OCI-LY7 (cell line): Measurements from ENCODE around the gene C2CD4C. TPM values are rescaled to one million over a fixed set of nuclear protein-coding genes. Genes with fewer than 3 reads are reported as not detected.

Source experiments
- BruUV-seq: library from RNA; stranded (reverse); fragments of 400-500 nt; replicated peaks from 2 replicates; lab custom pipeline; 2021; lab: Mats Ljungman, UMichigan
- CTCF ChIA-PET: fragments of 300-600 bp; sonication (Branson Sonifier 250); formaldehyde crosslinking; loops from one replicate; lab custom pipeline; 2022; ENCODE audit warnings: antibody characterized with exemption; ENCODE audit not compliant: unreplicated experiment; lab: Charles Lee
- POLR2A ChIA-PET: fragments of 300-600 bp; sonication (Branson Sonifier 250); formaldehyde crosslinking; loops from one replicate; lab custom pipeline; 2022; ENCODE audit warnings: antibody characterized with exemption; lab: Charles Lee
- DNase-seq: peaks from one replicate; pipeline ENCODE4 v3.0.0-alpha.2; 2015; ENCODE audit warnings: low spot score
- H2AFZ ChIP-seq: fragments of 200-600 bp; sonication (generic), shearing (Covaris generic); 2 replicates; pipeline ENCODE4 v1.6.1; 2014; ENCODE audit warnings: mild to moderate bottlenecking, antibody characterized with exemption, low read length, moderate library complexity
- H3K27ac ChIP-seq: fragments of 200-600 bp; sonication (generic); 2 replicates; pipeline ENCODE4 v1.5.1; 2014; ENCODE audit warnings: mixed run types, low read depth, mild to moderate bottlenecking, moderate library complexity, low read length, inconsistent platforms; ENCODE audit not compliant: poor library complexity, severe bottlenecking
- H3K36me3 ChIP-seq: fragments of 200-600 bp; sonication (generic); 2 replicates; pipeline ENCODE4 v1.6.1; 2014; ENCODE audit warnings: mild to moderate bottlenecking, antibody characterized with exemption, low read length, moderate library complexity, mixed read lengths; ENCODE audit not compliant: insufficient read depth
- H3K4me1 ChIP-seq: fragments of 200-600 bp; sonication (generic); 2 replicates; pipeline ENCODE4 v1.5.1; 2014; ENCODE audit warnings: mild to moderate bottlenecking, low read length; ENCODE audit not compliant: insufficient read depth, poor library complexity, severe bottlenecking
- H3K4me2 ChIP-seq: fragments of 200-600 bp; sonication (generic); 2 replicates; pipeline ENCODE4 v1.6.1; 2014; ENCODE audit warnings: mild to moderate bottlenecking, low read length
- H3K4me3 ChIP-seq: fragments of 200-600 bp; sonication (generic); 2 replicates; pipeline ENCODE4 v1.5.1; 2014; ENCODE audit warnings: mild to moderate bottlenecking, low read depth, low read length; ENCODE audit not compliant: poor library complexity, severe bottlenecking
- H3K79me2 ChIP-seq: fragments of 200-600 bp; sonication (generic); 2 replicates; pipeline ENCODE4 v1.6.1; 2016; ENCODE audit warnings: low read depth, mild to moderate bottlenecking, low read length, moderate library complexity, mixed read lengths; ENCODE audit not compliant: insufficient read depth
- H3K9me2 ChIP-seq: fragments of 200-600 bp; sonication (generic); 2 replicates; pipeline ENCODE4 v1.6.1; 2016; ENCODE audit warnings: mild to moderate bottlenecking, low read length, mixed read lengths; ENCODE audit not compliant: insufficient read depth
- H3K9me3 ChIP-seq: fragments of 200-600 bp; sonication (generic); 2 replicates; pipeline ENCODE4 v1.6.1; 2014; ENCODE audit warnings: mild to moderate bottlenecking, mixed run types, low read length, mixed read lengths
- H4K20me1 ChIP-seq: fragments of 200-600 bp; sonication (generic); 2 replicates; pipeline ENCODE4 v1.6.1; 2014; ENCODE audit warnings: mild to moderate bottlenecking, antibody characterized with exemption, low read length, moderate library complexity, mixed read lengths; ENCODE audit not compliant: insufficient read depth
- EZH2phosphoT487 ChIP-seq: fragments of 200-600 bp; sonication (generic); IDR thresholded peaks from 2 replicates; pipeline ENCODE4 v1.6.1; 2018; ENCODE audit warnings: low read depth, borderline replicate concordance, mild to moderate bottlenecking, mixed run types, antibody characterized with exemption, low read length, moderate library complexity, mixed read lengths
- intact Hi-C: fragments of 100-400 bp; cut with micrococcal nuclease; formaldehyde crosslinking; loops from one replicate; pipeline ENCODE4 v1.10.0; 2022; ENCODE audit not compliant: unreplicated experiment
- total RNA-seq, 2 experiments: library from RNA; depleted of rRNA in 1 of 2; stranded (reverse); fragments of >200 nt in 1 of 2; shearing (Covaris generic) in 1 of 2; gene quantifications; 2 replicates each; pipeline ENCODE4 v1.2.3, GENCODE V29; 2014 to 2022
- TF ChIP-seq, protein P1 (sequence below): fragments of 200-600 bp; sonication (generic); conservative IDR thresholded peaks from 2 replicates; pipeline ENCODE4 v1.5.1; 2014; ENCODE audit warnings: mild to moderate bottlenecking, antibody characterized with exemption, low read length, moderate library complexity, mixed read lengths

C2CD4C gene
- total RNA-seq, 2 experiments from 2014 or later: 0.16 to 0.59 TPM

GRCh38 chr19:444677-445210 is 35.8 kb upstream of the C2CD4C start:
- no peak overlapping the region for H3K4me3 ChIP-seq
- BruUV-seq: no TSS peak
- H3K4me1 ChIP-seq: no peaks in the 10 kb centered on the region
- H3K79me2 ChIP-seq: no peaks in the 10 kb centered on the region
- no peak for TF ChIP-seq EZH2phosphoT487
- TF ChIP-seq, protein P1, sequence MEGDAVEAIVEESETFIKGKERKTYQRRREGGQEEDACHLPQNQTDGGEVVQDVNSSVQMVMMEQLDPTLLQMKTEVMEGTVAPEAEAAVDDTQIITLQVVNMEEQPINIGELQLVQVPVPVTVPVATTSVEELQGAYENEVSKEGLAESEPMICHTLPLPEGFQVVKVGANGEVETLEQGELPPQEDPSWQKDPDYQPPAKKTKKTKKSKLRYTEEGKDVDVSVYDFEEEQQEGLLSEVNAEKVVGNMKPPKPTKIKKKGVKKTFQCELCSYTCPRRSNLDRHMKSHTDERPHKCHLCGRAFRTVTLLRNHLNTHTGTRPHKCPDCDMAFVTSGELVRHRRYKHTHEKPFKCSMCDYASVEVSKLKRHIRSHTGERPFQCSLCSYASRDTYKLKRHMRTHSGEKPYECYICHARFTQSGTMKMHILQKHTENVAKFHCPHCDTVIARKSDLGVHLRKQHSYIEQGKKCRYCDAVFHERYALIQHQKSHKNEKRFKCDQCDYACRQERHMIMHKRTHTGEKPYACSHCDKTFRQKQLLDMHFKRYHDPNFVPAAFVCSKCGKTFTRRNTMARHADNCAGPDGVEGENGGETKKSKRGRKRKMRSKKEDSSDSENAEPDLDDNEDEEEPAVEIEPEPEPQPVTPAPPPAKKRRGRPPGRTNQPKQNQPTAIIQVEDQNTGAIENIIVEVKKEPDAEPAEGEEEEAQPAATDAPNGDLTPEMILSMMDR: no peak
- ChIA-PET POLR2A (no interaction called here), CTCF (no interaction called here)
- H3K9me3 ChIP-seq: no peaks in the 10 kb centered on the region
- H3K4me2 ChIP-seq: no peak overlapping the region
- no peaks in the 10 kb centered on the region for H4K20me1 ChIP-seq
- no peak overlapping the region for H3K27ac ChIP-seq
- H3K36me3 ChIP-seq: no peaks in the 10 kb centered on the region
- H3K9me2 ChIP-seq: no peaks in the 10 kb centered on the region
- no peak for DNase-seq
- intact Hi-C loops: no loop called here
- no peak overlapping the region for H2AFZ ChIP-seq

DNA sequence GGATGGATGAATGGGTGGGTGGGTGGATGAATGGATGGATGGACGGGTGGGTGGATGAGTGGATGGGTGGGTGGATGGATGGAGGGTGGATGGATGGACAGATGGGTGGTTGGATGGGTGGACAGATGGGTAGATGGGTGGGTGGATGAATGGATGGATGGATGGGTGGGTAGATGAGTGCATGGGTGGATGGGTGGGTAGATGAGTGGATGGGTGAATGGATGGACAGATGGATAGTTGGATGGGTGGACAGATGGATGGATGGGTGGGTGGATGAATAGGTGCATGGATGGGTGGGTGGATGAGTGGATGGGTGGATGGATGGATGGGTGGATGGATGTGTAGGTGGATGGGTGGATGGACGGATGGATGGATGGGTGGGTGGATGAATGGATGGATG is 34.1 kb upstream of the C2CD4C start:
- DNase-seq: no peak
- BruUV-seq: no TSS peak
- H2AFZ ChIP-seq: no peak overlapping the region
- no peaks in the 10 kb centered on the region for H3K79me2 ChIP-seq
- intact Hi-C loops: no loop called here
- no peaks in the 10 kb centered on the region for H3K36me3 ChIP-seq
- no peak for TF ChIP-seq EZH2phosphoT487
- TF ChIP-seq, protein P1: no peak
- H4K20me1 ChIP-seq: no peaks in the 10 kb centered on the region
- H3K9me2 ChIP-seq: no peaks in the 10 kb centered on the region
- ChIA-PET POLR2A (no interaction called here), CTCF (no interaction called here)
- H3K4me1 ChIP-seq: no peaks in the 10 kb centered on the region
- no peak overlapping the region for H3K4me2 ChIP-seq
- no peaks in the 10 kb centered on the region for H3K9me3 ChIP-seq
- no peak overlapping the region for H3K27ac ChIP-seq
- no peak overlapping the region for H3K4me3 ChIP-seq

DNA sequence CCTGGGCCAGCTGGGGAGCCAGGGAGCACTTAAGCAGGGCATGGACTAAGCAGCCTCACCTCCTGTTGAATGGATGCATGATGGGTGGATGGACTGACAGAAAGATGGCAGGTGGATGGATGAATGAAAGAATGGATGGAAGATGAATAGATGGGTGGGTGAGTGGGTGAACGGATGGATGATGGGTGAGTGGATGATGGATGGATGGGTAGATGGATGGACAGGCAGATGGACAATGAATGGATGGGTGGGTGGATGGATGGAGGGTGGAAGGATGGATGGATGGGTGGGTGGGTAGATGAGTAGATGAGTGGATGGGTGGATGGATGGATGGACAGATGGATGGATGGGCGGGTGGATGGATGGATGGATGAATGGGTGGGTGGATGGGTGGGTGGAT is 33.1 kb upstream of the C2CD4C start:
- no peak for DNase-seq
- Histone ChIP-seq H4K20me1 (no peaks in the 10 kb centered on the region), H3K27ac (no peak overlapping the region), H3K79me2 (no peaks in the 10 kb centered on the region), H3K9me2 (no peaks in the 10 kb centered on the region), H3K4me3 (no peak overlapping the region), H3K36me3 (no peaks in the 10 kb centered on the region), H3K4me1 (no peaks in the 10 kb centered on the region), H3K9me3 (no peaks in the 10 kb centered on the region), H2AFZ (no peak overlapping the region), H3K4me2 (no peak overlapping the region)
- intact Hi-C loops: no loop called here
- CTCF ChIA-PET: no interaction called here
- POLR2A ChIA-PET: no interaction called here
- BruUV-seq: no TSS peak
- TF ChIP-seq, protein P1: no peak
- no peak for TF ChIP-seq EZH2phosphoT487
